Esophagus muscularis mucosa (tissue), 4 donors: ENCODE measurements around the gene NCR2.

Experiments used
- CTCF ChIP-seq, 3 experiments: fragments of 200-600 bp in 2 of 3; fragments of 450-650 bp in 1 of 3; sonication (generic) in 2 of 3; IDR thresholded peaks; one replicate each; pipeline ENCODE4 v1.5.1; 2017 to 2019; ENCODE audit warnings: antibody characterized with exemption in 3 of 3, mild to moderate bottlenecking in 2 of 3, moderate library complexity in 1 of 3
- EP300 ChIP-seq: sonication (generic); formaldehyde crosslinking; IDR thresholded peaks from one replicate; pipeline ENCODE4 v1.6.1; 2017; ENCODE audit warnings: antibody characterized with exemption
- POLR2A ChIP-seq: fragments of 450-650 bp; IDR thresholded peaks from one replicate; pipeline ENCODE4 v1.6.1; 2017; ENCODE audit warnings: antibody characterized with exemption, moderate library complexity, mild to moderate bottlenecking, low read depth
- POLR2AphosphoS5 ChIP-seq, 2 donors: sonication (generic); formaldehyde crosslinking; IDR thresholded peaks; one replicate each; pipeline ENCODE4 v1.6.1; 2017; ENCODE audit warnings: antibody characterized with exemption in 2 of 2

- TF ChIP-seq POLR2A (no peak), EP300 (no peak), POLR2AphosphoS5 (IDR thresholded peaks at IDR 0.05) (no peak), CTCF (IDR thresholded peaks at IDR 0.05) (no peak)
These were observed 9.3 kb upstream of the NCR2 start for GRCh38 chr6:41326092-41326491.
